Endometrium (tissue), 2 donors: ENCODE results near the gene SEMA6D.
A peak's percentile ranks its signal among the peaks of the same experiment; 100 is the strongest.

Experiments used
- FAIRE-seq: peaks from 2 replicates; lab custom pipeline; 2012; peaks lifted over from hg19 to GRCh38; lab: Jason Lieb, UNC
- donor health status: control.
- donor health status: control.

Gene SEMA6D

DNA sequence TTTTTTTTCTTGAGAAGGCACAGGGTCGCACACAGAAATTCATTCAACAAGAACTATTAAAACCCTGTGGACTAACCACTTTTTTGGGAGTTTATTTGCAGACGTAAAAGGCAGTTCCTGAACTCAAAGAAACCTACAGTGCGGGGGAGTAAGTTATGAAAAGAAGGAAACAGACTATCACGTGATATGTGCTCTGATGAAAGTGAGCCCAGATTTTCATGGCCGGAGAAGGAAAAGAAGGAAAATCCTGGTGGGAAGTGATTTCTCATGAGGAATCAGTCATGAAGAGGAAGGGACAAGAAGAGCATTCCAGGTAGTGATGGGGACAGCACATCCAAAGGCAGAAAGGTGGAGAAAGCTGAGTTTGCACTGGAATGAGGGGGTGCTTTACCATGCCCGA, 26.1 kb downstream of the SEMA6D start:
- no peak for FAIRE-seq

GRCh38 chr15:47743886-47744285, 26.6 kb downstream of the SEMA6D start:
- FAIRE-seq: no peak

DNA sequence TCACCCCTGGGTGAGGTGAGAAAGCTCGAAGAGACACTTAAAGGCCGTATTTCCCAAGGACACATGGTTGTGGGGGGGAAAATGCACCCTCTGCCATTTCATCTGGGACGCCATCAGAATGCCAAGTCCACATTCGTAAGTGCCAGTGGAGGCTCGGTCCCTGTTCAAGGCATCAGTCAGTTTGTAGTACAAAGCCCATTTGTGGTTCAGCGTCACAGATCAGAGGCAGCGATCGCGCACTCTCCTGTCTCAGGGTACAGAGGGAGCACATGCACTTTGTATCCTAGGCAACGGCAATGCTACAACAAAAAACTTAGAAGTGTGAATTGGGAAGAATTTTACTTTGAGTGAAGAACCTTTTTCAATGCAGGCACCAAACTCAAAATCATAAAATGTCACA, 27.2 kb downstream of the SEMA6D start:
- FAIRE-seq: no peak

- no peak for FAIRE-seq
Observed at GRCh38 chr15:47744973-47745372, 27.7 kb downstream of the SEMA6D start.

DNA sequence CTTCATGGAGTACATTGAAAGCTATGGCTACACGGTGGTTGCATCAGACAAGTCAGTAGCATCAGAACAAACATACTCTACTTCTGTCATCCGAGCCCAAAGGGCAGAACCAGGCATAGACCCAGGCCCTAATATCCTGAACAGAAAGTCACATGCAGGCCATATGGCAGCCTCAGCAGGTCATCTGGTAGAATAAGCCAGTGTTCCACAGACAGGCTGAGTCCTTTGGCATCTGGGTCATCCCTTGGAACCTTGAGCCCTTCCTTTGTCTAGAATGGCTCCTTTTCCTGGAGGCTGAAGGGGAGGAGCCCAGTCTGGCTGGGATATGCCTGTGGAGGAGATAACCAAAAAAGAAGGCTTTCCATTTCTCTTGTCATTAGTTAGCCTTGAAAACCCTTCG, 29.2 kb downstream of the SEMA6D start:
- FAIRE-seq: no peak

- no peak for FAIRE-seq
Observed at GRCh38 chr15:47750030-47750739, 32.9 kb downstream of the SEMA6D start.

- FAIRE-seq: no peak
Observed at GRCh38 chr15:47750740-47751262, 33.5 kb downstream of the SEMA6D start.

DNA sequence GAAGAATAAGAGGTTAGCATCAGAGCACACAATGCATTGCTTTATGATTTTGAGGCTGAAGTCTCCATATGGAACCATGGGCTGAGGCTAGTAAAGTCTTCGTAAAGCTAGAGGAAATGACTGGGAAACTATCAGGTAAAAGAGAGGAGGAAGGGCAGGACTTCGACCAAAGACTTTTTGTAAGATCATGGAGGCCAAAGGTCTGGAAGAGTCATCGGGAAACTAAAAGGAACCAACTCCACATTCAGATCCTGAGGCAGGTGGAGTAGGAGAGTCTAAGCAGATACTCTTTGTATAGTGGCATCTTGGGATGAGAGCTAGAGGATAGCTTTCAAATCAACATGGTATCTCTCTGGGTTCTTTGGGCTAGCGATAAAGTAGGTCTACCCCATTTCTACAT, 36.3 kb downstream of the SEMA6D start:
- FAIRE-seq: no peak

DNA sequence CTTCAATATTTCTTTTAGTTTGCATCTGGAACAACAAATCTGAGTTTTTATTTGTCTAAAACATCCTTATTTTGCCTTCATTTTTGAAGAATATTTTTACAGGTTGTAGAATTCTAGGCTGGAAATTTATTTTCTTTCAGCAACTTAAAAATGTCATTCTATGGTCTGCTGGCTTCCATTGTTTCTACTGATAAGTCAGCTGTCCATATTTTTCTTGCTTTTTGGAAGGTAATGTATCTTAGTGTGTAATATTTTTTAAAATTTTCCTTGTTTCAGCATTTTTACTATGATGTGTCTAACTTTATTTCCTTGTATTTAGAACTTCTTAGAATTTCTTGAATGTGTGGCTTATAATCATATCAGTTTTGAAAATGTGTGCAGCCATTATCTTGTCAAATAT, 37.0 kb downstream of the SEMA6D start:
- no peak for FAIRE-seq

GRCh38 chr15:47755941-47756340, 38.6 kb downstream of the SEMA6D start:
- no peak for FAIRE-seq

DNA sequence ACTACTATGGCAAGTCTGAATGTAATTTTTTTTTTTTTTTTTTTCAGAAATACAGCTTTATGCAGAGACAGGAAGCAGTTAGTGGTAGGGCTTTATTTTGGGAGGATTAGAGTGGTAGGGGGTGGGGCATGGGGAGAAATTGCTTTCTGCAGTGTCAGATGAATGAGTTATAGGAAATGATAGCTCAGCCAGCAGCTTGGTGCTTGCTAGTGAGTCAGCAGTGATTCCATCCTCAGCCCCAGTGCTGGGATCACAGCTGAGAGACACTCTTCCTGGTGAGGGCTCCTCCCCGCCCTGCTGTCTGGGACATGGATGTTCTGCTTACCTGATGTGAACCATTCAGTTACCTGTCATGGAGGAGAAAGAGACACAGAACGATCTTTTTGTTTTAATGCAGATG, 39.6 kb downstream of the SEMA6D start:
- no peak for FAIRE-seq

- FAIRE-seq: no peak
Observed at GRCh38 chr15:47757331-47757730, 40.0 kb downstream of the SEMA6D start.

- FAIRE-seq: no peak
Observed at GRCh38 chr15:47762621-47763020, 45.3 kb downstream of the SEMA6D start.

GRCh38 chr15:47764666-47765065, 47.4 kb downstream of the SEMA6D start:
- FAIRE-seq: no peak

DNA sequence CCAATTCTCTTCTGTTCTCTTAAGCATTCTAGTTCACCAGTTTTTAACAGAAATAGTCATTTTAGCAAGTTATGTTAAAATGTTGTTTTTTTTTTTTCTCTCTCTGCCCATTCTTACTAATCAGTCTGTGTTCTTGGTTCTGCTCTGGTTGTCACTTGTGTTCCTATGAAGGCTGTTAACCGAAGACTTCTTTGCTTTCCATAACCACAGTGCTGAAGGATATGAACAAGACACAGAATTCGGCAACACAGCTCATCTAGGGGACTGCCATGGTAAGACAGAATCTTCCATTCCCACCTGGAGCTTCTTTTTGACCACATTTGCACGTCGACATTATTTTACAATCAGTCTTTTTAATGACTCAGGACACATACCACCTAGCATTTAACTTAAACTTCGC, 49.1 kb downstream of the SEMA6D start:
- FAIRE-seq: no peak

DNA sequence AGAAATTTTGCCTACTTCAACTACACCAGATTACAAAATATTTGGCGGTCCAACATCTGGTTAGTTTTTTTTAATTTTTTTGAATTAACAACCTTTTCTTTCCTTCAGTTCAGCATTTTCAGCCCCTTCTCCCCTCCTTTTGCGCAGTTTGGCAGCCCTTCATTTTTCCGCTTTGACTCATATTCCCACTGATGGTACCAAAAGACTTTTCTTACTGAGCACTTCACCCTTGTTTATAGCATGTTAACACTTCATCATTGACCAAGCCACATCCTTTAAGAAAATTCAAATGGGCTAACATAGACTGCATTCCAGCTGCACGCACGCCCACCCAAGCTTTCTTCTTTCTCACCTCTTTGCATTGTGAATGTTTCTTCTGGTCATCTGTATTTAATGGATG, 49.7 kb downstream of the SEMA6D start:
- no peak for FAIRE-seq

GRCh38 chr15:47768735-47769134, 51.4 kb downstream of the SEMA6D start:
- FAIRE-seq: no peak

GRCh38 chr15:47769166-47769565, 51.9 kb downstream of the SEMA6D start:
- no peak for FAIRE-seq

- FAIRE-seq: no peak
Observed at GRCh38 chr15:47773143-47773542, 55.8 kb downstream of the SEMA6D start.

GRCh38 chr15:47778263-47778770, 61.0 kb downstream of the SEMA6D start:
- FAIRE-seq: no peak

DNA sequence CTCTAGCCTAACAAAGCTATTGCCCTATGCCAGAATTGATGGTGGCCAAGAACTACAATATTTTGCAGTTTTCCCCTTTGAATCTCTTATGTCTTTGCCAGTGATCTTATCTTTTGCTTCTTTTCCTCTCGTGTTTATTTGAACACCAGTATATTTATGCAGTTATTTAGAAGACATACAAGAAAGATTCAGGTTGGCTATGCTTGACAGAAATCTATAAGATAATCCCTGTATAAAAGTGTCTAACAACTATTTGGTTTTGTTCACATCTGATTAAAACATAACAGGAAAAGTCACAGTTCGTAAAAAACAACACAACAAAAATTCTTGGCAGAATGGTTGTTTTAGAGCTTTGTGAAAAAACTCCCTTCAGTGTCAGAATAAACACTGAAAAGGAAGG, 63.7 kb downstream of the SEMA6D start:
- peak; percentile 54 for FAIRE-seq

- FAIRE-seq: no peak
Observed at GRCh38 chr15:47781527-47781926, 64.2 kb downstream of the SEMA6D start.

- no peak for FAIRE-seq
Observed at GRCh38 chr15:47784820-47785219, 67.5 kb downstream of the SEMA6D start.

DNA sequence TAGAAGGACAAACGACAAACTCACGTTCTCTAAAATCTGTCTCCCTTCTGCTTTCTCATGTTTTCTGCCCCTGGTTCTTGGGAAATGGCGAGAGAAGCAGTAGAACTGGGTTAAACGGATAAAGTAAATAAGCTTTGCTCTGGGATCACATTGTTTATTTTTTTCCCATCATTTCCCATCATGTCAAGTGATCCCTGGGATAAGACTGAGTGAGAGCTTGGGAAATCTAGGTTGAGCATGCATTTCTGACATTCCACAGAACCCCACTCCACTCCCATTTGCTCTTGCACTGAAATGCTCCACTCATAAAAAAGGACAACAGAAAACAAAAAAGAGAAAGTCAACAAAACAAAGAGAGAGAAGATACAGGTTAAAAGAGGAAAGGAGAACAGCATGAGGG, 69.1 kb downstream of the SEMA6D start:
- no peak for FAIRE-seq
